H1 (cell line): ENCODE results near the gene ZNF526. TPM values are rescaled to one million over a fixed set of nuclear protein-coding genes. Genes with fewer than 3 reads are reported as not detected.

ENCODE experiments used
- CTCF ChIA-PET: fragments of 300-600 bp; sonication (Branson Sonifier 250); formaldehyde crosslinking; loops from one replicate; lab custom pipeline; 2021; ENCODE audit not compliant: partially characterized antibody; lab: Charles Lee
- POLR2A ChIA-PET: fragments of 300-600 bp; sonication (Branson Sonifier 250); formaldehyde crosslinking; loops from one replicate; lab custom pipeline; 2021; ENCODE audit warnings: inconsistent platforms; ENCODE audit not compliant: partially characterized antibody; lab: Charles Lee
- DNase-seq, 2 experiments: peaks; one replicate each; pipeline versions ENCODE4 v3.0.0 to v3.0.0-alpha.2; 2010 to 2022; ENCODE audit warnings: low spot score in 2 of 2, low read depth in 1 of 2, mixed read lengths in 1 of 2
- FAIRE-seq: peaks from 2 replicates; lab custom pipeline; 2011; peaks lifted over from hg19 to GRCh38; lab: Jason Lieb, UNC
- H2AFZ ChIP-seq: 2 replicates; pipeline ENCODE4 v1.8.1; 2012; ENCODE audit warnings: low read length, inconsistent platforms
- H2AK5ac ChIP-seq: 2 replicates; pipeline ENCODE4 v1.6.1; 2013; ENCODE audit warnings: low read depth, low read length
- H2BK120ac ChIP-seq: replicated peaks from 2 replicates; pipeline ENCODE3; 2013; ENCODE audit warnings: low read depth, low read length, inconsistent platforms
- H2BK12ac ChIP-seq: 2 replicates; pipeline ENCODE4 v1.6.1; 2013; ENCODE audit warnings: low read depth, low read length
- H2BK15ac ChIP-seq: 2 replicates; pipeline ENCODE4 v1.6.1; 2013; ENCODE audit warnings: low read length
- H2BK20ac ChIP-seq: 2 replicates; pipeline ENCODE4 v1.6.1; 2013; ENCODE audit warnings: low read length
- H2BK5ac ChIP-seq: 2 replicates; pipeline ENCODE4 v1.6.1; 2013; ENCODE audit warnings: low read depth, low read length
- H3K14ac ChIP-seq: 2 replicates; pipeline ENCODE4 v1.6.1; 2013; ENCODE audit warnings: inconsistent platforms; ENCODE audit not compliant: insufficient read length
- H3K18ac ChIP-seq: 2 replicates; pipeline ENCODE4 v1.6.1; 2013; ENCODE audit warnings: low read length; ENCODE audit errors: extremely low read depth
- H3K23ac ChIP-seq: 2 replicates; pipeline ENCODE4 v1.6.1; 2013; ENCODE audit warnings: inconsistent platforms; ENCODE audit not compliant: insufficient read length
- H3K23me2 ChIP-seq: 2 replicates; pipeline ENCODE4 v1.6.1; 2013; ENCODE audit warnings: low read depth, low read length
- H3K27ac ChIP-seq: 2 replicates; pipeline ENCODE4 v1.6.1; 2011; ENCODE audit warnings: low read depth, low read length, inconsistent platforms
- H3K27me3 ChIP-seq, 4 experiments: replicated peaks in 1 of 4; 1 replicate in 1 of 4; 2 replicates in 3 of 4; pipeline versions ENCODE4 v1.6.1 to v1.8.1; 2011 to 2013; ENCODE audit warnings: low read length in 3 of 4, mild to moderate bottlenecking in 3 of 4, inconsistent platforms in 2 of 4, mixed read lengths in 2 of 4, moderate library complexity in 1 of 4; ENCODE audit not compliant: control insufficient read depth in 3 of 4, insufficient read depth in 3 of 4; ENCODE audit errors: extremely low read depth in 1 of 4
- H3K36me3 ChIP-seq, 4 experiments: 2 replicates each; pipeline versions ENCODE4 v1.6.1 to v1.8.1; 2011 to 2013; ENCODE audit warnings: mild to moderate bottlenecking in 4 of 4, low read length in 3 of 4, moderate library complexity in 2 of 4, control low read depth in 1 of 4, inconsistent platforms in 1 of 4; ENCODE audit not compliant: insufficient read depth in 4 of 4, control insufficient read depth in 2 of 4
- H3K4ac ChIP-seq: replicated peaks from 2 replicates; pipeline ENCODE3; 2013; ENCODE audit warnings: low read length, low read depth, mixed read lengths, inconsistent platforms; ENCODE audit not compliant: insufficient read length
- H3K4me1 ChIP-seq, 4 experiments: replicated peaks in 1 of 4; 1 replicate in 1 of 4; 2 replicates in 3 of 4; pipeline versions ENCODE4 v1.6.1 to v1.8.1; 2011 to 2013; ENCODE audit warnings: low read length in 3 of 4, inconsistent platforms in 2 of 4, mixed read lengths in 1 of 4; ENCODE audit not compliant: insufficient read depth in 4 of 4, control insufficient read depth in 3 of 4
- H3K4me2 ChIP-seq, 2 experiments: 2 replicates each; pipeline versions ENCODE4 v1.6.1 to v1.8.1; 2011 to 2013; ENCODE audit warnings: low read depth in 2 of 2, low read length in 2 of 2, control low read depth in 1 of 2, inconsistent platforms in 1 of 2, mild to moderate bottlenecking in 1 of 2; ENCODE audit not compliant: insufficient read depth in 1 of 2
- H3K4me3 ChIP-seq, 4 experiments: fragments of 200-600, 300-600 bp in 1 of 4; sonication (generic), shearing (Covaris generic), sonication (Bioruptor Twin) in 1 of 4; 2 replicates each; pipeline versions ENCODE4 v1.5.1 to v1.8.1; 2011 to 2016; ENCODE audit warnings: low read length in 4 of 4, low read depth in 3 of 4, control low read depth in 2 of 4, inconsistent platforms in 2 of 4, mild to moderate bottlenecking in 2 of 4, mixed read lengths in 1 of 4, moderate library complexity in 1 of 4; ENCODE audit not compliant: insufficient read depth in 2 of 4; ENCODE audit errors: extremely low read depth in 1 of 4
- H3K56ac ChIP-seq: replicated peaks from 2 replicates; pipeline ENCODE3; 2013; ENCODE audit warnings: low read depth, mild to moderate bottlenecking, mixed read lengths, low read length, inconsistent platforms; ENCODE audit not compliant: insufficient read length
- H3K79me1 ChIP-seq: 2 replicates; pipeline ENCODE4 v1.6.1; 2013; ENCODE audit warnings: low read depth, low read length, control low read depth
- H3K79me2 ChIP-seq, 2 experiments: 2 replicates each; pipeline versions ENCODE4 v1.6.1 to v1.8.1; 2012 to 2013; ENCODE audit warnings: low read length in 2 of 2, mild to moderate bottlenecking in 2 of 2, inconsistent platforms in 1 of 2; ENCODE audit not compliant: insufficient read depth in 2 of 2, control insufficient read depth in 1 of 2
- H3K9ac ChIP-seq, 4 experiments: replicated peaks in 1 of 4; 1 replicate in 1 of 4; 2 replicates in 3 of 4; pipeline versions ENCODE4 v1.6.1 to v1.8.1; 2011 to 2013; ENCODE audit warnings: low read depth in 3 of 4, low read length in 3 of 4, control low read depth in 2 of 4, mild to moderate bottlenecking in 2 of 4, moderate library complexity in 2 of 4, inconsistent platforms in 1 of 4; ENCODE audit errors: extremely low read depth in 1 of 4
- H3K9me3 ChIP-seq, 2 experiments: 2 replicates each; pipeline versions ENCODE4 v1.6.1 to v1.8.1; 2012 to 2013; ENCODE audit warnings: mild to moderate bottlenecking in 2 of 2, moderate library complexity in 2 of 2, control low read depth in 1 of 2, inconsistent platforms in 1 of 2, low read depth in 1 of 2, low read length in 1 of 2, mixed read lengths in 1 of 2; ENCODE audit not compliant: insufficient read depth in 2 of 2
- H4K20me1 ChIP-seq, 2 experiments: replicated peaks in 1 of 2; 2 replicates each; pipeline versions ENCODE3 to v1.8.1; 2011 to 2013; ENCODE audit warnings: inconsistent platforms in 2 of 2, low read length in 2 of 2, mild to moderate bottlenecking in 1 of 2; ENCODE audit not compliant: insufficient read depth in 2 of 2, control insufficient read depth in 1 of 2
- H4K5ac ChIP-seq: 2 replicates; pipeline ENCODE4 v1.6.1; 2013; ENCODE audit warnings: low read length, low read depth, mixed read lengths, inconsistent platforms; ENCODE audit not compliant: insufficient read length
- H4K8ac ChIP-seq: 2 replicates; pipeline ENCODE4 v1.8.0; 2013; ENCODE audit warnings: mild to moderate bottlenecking, moderate library complexity, low read length, inconsistent platforms; ENCODE audit not compliant: insufficient read depth; ENCODE audit errors: extremely low read depth
- H4K91ac ChIP-seq: replicated peaks from 2 replicates; pipeline ENCODE3; 2013; ENCODE audit warnings: low read length, mixed read lengths, inconsistent platforms; ENCODE audit not compliant: insufficient read length
- CEBPB ChIP-seq: IDR thresholded peaks from 2 replicates; pipeline ENCODE4 v1.6.1; 2012; ENCODE audit warnings: low read depth, low read length
- CHD2 ChIP-seq: IDR thresholded peaks from 2 replicates; pipeline ENCODE4 v1.6.1; 2012; ENCODE audit warnings: low read length, improper control_type of control experiment
- CREB1 ChIP-seq: IDR thresholded peaks from 2 replicates; pipeline ENCODE4 v1.6.1; 2012; ENCODE audit warnings: inconsistent platforms
- GABPA ChIP-seq: IDR thresholded peaks from 2 replicates; pipeline ENCODE4 v1.6.1; 2011; ENCODE audit warnings: mild to moderate bottlenecking, low read length, moderate library complexity, borderline replicate concordance; ENCODE audit not compliant: insufficient read depth
- KDM5A ChIP-seq: fragments of 200-600 bp; IDR thresholded peaks from 2 replicates; pipeline ENCODE4 v1.7.1; 2012; ENCODE audit warnings: mild to moderate bottlenecking, low read length, inconsistent platforms, mixed read lengths
- RBBP5 ChIP-seq: IDR thresholded peaks from 2 replicates; pipeline ENCODE4 v1.7.1; 2012; ENCODE audit warnings: low read depth, mild to moderate bottlenecking, inconsistent platforms, low read length, moderate library complexity, borderline replicate concordance
- SIX5 ChIP-seq: IDR thresholded peaks from 2 replicates; pipeline ENCODE4 v1.6.1; 2011; ENCODE audit warnings: mild to moderate bottlenecking, low read depth, low read length
- SP1 ChIP-seq: IDR thresholded peaks from 2 replicates; pipeline ENCODE4 v1.6.1; 2011; ENCODE audit warnings: low read depth, low read length
- SP2 ChIP-seq: IDR thresholded peaks from 2 replicates; pipeline ENCODE4 v1.6.1; 2012; ENCODE audit warnings: mild to moderate bottlenecking, low read length, inconsistent platforms
- SP4 ChIP-seq: IDR thresholded peaks from 2 replicates; pipeline ENCODE4 v1.6.1; 2012; ENCODE audit warnings: low read length, inconsistent platforms
- YY1 ChIP-seq: IDR thresholded peaks from 2 replicates; pipeline ENCODE4 v1.6.1; 2011; ENCODE audit warnings: low read depth, mild to moderate bottlenecking, low read length
- whole genome bisulfite sequencing, 2 experiments: shearing (Covaris generic) in 1 of 2; methylation state at CpG; one replicate each; pipeline versions ENCODE4 v1.1.6 to v1.1.7; 2013 to 2015; ENCODE audit warnings: low lambda C conversion rate in 2 of 2, mixed read lengths in 2 of 2, inconsistent platforms in 1 of 2, low coverage in 1 of 2, missing lambda C conversion rate in 1 of 2; ENCODE audit not compliant: insufficient replicate concordance in 2 of 2, insufficient coverage in 1 of 2, insufficient read length in 1 of 2; ENCODE audit errors: extremely low coverage in 1 of 2, missing lambda C conversion rate in 1 of 2; 5-methylcytosine and 5-hydroxymethylcytosine counted together
- polyA plus RNA-seq, 7 experiments: library from polyadenylated mRNA; depleted of rRNA in 3 of 7; stranded (reverse) in 5 of 7; unstranded in 2 of 7; fragments of >200 nt in 5 of 7; fragments of 200-250 nt in 2 of 7; gene quantifications; 1 replicate in 5 of 7; 2 replicates in 1 of 7; 4 replicates in 1 of 7; pipeline versions ENCODE4 v1.2.1 to v1.2.3, GENCODE V29; 2011 to 2013; ENCODE audit warnings: missing spikeins in 2 of 7, mixed read lengths in 2 of 7
- total RNA-seq: library from RNA; stranded (reverse); fragmentation: NEBNext Ultra II Directional; extraction: Animal tissue kit (Norgen Biotek cat#: 25700); gene quantifications from 2 replicates; pipeline ENCODE4 v1.2.1, GENCODE V29; 2021
- TF ChIP-seq, protein P1 (sequence below): IDR thresholded peaks from 2 replicates; pipeline ENCODE4 v1.6.1; 2011; ENCODE audit warnings: low read length, improper control_type of control experiment

The ZNF526 gene
- total and polyA plus RNA-seq, 2 of the 8 experiments (the other 6 are each of a cell fraction or from before 2014, with no cell fraction given), result 8.4 to 14.1 TPM

GRCh38 chr19:42268704-42269477 lies 48.8 kb downstream of the ZNF526 start, which contains the start of gene CIC:
Gene CIC, plus strand, starts transcription at chr19:42269252. Its CDS starts 2,532 bp downstream, at chr19:42271784.
- CTCF ChIA-PET, result interaction anchor here (1.5 to 3.1 kb wide), 2 partner anchors 10 to 13 kb away, joined by 6 to 17 read pairs; no protein-coding TSS in a partner anchor
- H3K4ac ChIP-seq, result no peak within 1 kb of the TSS
- TF ChIP-seq YY1 (peak; percentile 85), CREB1 (peak; percentile 84), RBBP5 (no peak), CEBPB (no peak), SP1 (peak; percentile 100), SP4 (peak; percentile 98), CHD2 (peak; percentile 96), GABPA (no peak; the same call in 1 of the 2 replicates), KDM5A (no peak), SP2 (peak; percentile 99), SIX5 (peak; percentile 93)
- TF ChIP-seq, protein P1, sequence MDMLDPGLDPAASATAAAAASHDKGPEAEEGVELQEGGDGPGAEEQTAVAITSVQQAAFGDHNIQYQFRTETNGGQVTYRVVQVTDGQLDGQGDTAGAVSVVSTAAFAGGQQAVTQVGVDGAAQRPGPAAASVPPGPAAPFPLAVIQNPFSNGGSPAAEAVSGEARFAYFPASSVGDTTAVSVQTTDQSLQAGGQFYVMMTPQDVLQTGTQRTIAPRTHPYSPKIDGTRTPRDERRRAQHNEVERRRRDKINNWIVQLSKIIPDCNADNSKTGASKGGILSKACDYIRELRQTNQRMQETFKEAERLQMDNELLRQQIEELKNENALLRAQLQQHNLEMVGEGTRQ, result no peak

More at GRCh38 chr19:42268704-42269477, 48.8 kb downstream of the ZNF526 start, which contains the start of gene CIC:
- Histone ChIP-seq H3K23me2 (peaks cover 10% of the 10 kb centered on the region; the same call in 1 of the 2 replicates), H2BK12ac (peak within 1 kb of the TSS; percentile 93), H3K18ac (peak within 1 kb of the TSS; percentile 100), H3K4me3 (peak within 1 kb of the TSS; percentile 75 to 99 (median 86)), H2BK120ac (peak within 1 kb of the TSS; percentile 86), H3K36me3 (peaks cover 0 to 12% (median 0%) of the 10 kb centered on the region in 4 experiments; a peak in 1 of 8 replicates), H3K9me3 (no peaks in the 10 kb centered on the region), H3K4me1 (peaks cover 2 to 21% (median 10%) of the 10 kb centered on the region in 4 experiments), H3K79me1 (peaks cover 5% of the 10 kb centered on the region), H3K79me2 (peaks cover 0 to 9% of the 10 kb centered on the region in 2 experiments; a peak in 1 of 4 replicates), H3K14ac (no peak within 1 kb of the TSS), H3K9ac (peak within 1 kb of the TSS; percentile 87 to 100 (median 98)), H3K4me2 (peak within 1 kb of the TSS; percentile 86 to 98), H4K8ac (peak within 1 kb of the TSS; percentile 99; the same call in 1 of the 2 replicates), H3K56ac (peak within 1 kb of the TSS; percentile 98), H3K23ac (no peak within 1 kb of the TSS), H2BK5ac (peak within 1 kb of the TSS; percentile 99), H2AK5ac (no peak within 1 kb of the TSS), H3K27me3 (no peaks in the 10 kb centered on the region), H4K5ac (peak within 1 kb of the TSS; percentile 99), H2BK20ac (peak within 1 kb of the TSS; percentile 84; the same call in 1 of the 2 replicates), H2BK15ac (no peak within 1 kb of the TSS), H2AFZ (peak within 1 kb of the TSS; percentile 94; the same call in 1 of the 2 replicates), H3K27ac (peak within 1 kb of the TSS; percentile 100), H4K20me1 (peaks cover 0 to 4% of the 10 kb centered on the region in 2 experiments), H4K91ac (peak within 1 kb of the TSS; percentile 98)
- WGBS, 2 experiments, result 1% methylated on average over 36 of the region's 52 CpGs; no CpG with 5 or more reads in 1 of the 2 experiments
- POLR2A ChIA-PET, result interaction anchor here (1.0 to 4.1 kb wide), 2 partner anchors 12 to 20 kb away, joined by 3 to 27 read pairs; no protein-coding TSS in a partner anchor
- FAIRE-seq (peak; percentile 99), DNase-seq (peak; percentile 99 to 100)
